Lower leg skin (tissue), 3 donors: Measurements from ENCODE around the gene GAS6.

Source experiments
- CTCF ChIP-seq, 3 donors: fragments of 450-650 bp; IDR thresholded peaks; one replicate each; pipeline ENCODE4 v1.5.1; 2016; ENCODE audit warnings: antibody characterized with exemption in 3 of 3, mild to moderate bottlenecking in 3 of 3, moderate library complexity in 2 of 3
- POLR2A ChIP-seq, 2 donors: fragments of 450-650 bp; IDR thresholded peaks; one replicate each; pipeline ENCODE4 v1.6.1; 2016 to 2017; ENCODE audit warnings: antibody characterized with exemption in 2 of 2, mild to moderate bottlenecking in 1 of 2, moderate library complexity in 1 of 2

GRCh38 chr13:113793718-113794085 lies 70.2 kb downstream of the GAS6 start:
- TF ChIP-seq CTCF (IDR thresholded peaks at IDR 0.05) = no peak
- TF ChIP-seq POLR2A (IDR thresholded peaks at IDR 0.05) = no peak
